Measurements from ENCODE around the gene KDM4C. TPM values are rescaled to one million over a fixed set of nuclear protein-coding genes. Genes with fewer than 3 reads are reported as not detected.

Gene KDM4C
- total RNA-seq, 1 donor from 2014 or later: 14.2 TPM

DNA sequence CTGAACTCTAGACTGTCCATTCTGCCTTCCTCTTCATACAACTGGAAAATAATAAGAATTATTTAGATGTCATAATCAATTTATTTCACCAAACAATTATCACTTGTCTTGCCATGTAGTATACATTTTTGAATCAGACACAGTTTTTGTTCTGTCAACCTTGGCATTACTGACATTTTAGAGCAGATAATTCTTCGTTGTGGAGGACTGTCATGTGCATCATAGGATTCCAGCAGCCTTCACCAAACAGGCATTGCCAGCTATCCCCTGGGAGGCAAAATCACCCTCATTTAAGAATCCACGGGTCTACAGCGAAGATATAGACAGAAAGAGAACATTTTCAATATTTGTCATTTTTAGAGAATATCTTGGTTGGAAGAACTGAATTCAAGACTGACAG, 293.9 kb downstream of the KDM4C start:
- DNase-seq (no peak), ATAC-seq (no peak)
- intact Hi-C loops (cut with micrococcal nuclease): loop anchor here (5.0 kb wide), 1 partner anchor 486 kb away; no protein-coding TSS in a partner anchor

DNA sequence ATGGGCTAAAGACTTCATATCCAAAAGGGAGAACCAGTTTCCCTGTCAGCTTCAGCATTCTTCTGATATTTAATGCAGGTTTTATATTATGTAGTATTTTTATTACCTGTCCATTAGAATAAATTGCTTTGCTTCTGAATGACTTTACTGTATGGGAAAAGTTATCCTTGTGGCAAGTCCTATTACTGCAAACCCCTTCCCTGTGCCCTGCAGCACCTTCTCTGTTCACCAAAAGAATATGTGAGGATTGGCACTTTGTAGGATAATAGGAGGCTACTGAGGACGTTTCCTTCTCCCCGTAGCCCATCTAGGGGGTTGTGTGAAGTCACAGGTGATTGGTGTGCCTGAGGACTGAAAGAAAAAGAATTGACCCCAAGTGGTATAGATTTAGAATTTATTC, 296.1 kb downstream of the KDM4C start:
- intact Hi-C loops (cut with micrococcal nuclease): loop anchor here (5.0 kb wide), 1 partner anchor 483 kb away; no protein-coding TSS in a partner anchor
- ATAC-seq: no peak
- no peak for DNase-seq

GRCh38 chr9:7055171-7055903, 297.6 kb downstream of the KDM4C start:
- DNase-seq: no peak
- ATAC-seq: no peak
- intact Hi-C loops (cut with micrococcal nuclease): loop anchor here (5.0 kb wide), 1 partner anchor 77 kb away; no protein-coding TSS in a partner anchor

DNA sequence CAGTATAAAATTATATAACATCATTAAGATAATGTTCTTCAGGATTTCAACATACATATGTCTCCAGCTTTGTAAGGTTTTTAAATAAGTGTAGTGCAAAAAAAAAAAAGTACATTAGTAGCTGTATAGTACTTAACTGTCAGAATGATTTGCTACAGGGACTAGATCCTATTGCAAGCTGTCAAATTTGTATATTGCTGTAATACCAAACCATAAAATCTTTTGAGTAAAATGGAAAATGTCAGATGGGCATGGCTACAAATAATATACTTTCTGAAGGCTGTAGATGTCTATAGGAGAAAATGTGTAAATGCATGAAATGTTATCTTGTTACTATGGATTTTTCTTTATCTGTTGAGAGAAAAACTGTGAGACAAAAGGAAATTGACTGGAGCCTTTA, 298.5 kb downstream of the KDM4C start:
- ATAC-seq (no peak), DNase-seq (no peak)
- intact Hi-C loops (cut with micrococcal nuclease): loop anchor here (5.0 kb wide), 1 partner anchor 76 kb away; no protein-coding TSS in a partner anchor

- intact Hi-C loops (cut with micrococcal nuclease): loop anchor here (5.0 kb wide), 1 partner anchor 74 kb away; no protein-coding TSS in a partner anchor
- ATAC-seq (no peak), DNase-seq (no peak)
These were observed 300.7 kb downstream of the KDM4C start for GRCh38 chr9:7058473-7058872.

DNA sequence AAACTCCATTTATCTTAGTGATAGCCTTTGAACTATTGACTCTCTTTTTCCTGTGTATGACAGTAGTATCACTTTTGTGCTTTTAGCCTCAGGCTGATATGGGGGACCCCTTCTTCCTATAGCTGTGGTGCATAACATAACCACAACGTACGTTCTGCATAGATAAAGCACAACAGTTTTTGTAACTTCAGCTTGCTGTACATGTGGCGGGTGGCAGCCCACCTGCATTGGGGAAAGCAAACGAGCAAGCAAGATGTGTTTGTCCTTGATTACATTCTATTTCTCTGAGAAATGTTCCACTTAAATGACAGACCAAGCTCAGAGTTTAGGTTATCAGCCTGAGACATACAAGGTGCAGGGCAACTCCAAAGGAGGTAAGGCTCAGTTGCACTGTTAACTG, 309.4 kb downstream of the KDM4C start:
- intact Hi-C loops (cut with micrococcal nuclease): no loop called here

DNA sequence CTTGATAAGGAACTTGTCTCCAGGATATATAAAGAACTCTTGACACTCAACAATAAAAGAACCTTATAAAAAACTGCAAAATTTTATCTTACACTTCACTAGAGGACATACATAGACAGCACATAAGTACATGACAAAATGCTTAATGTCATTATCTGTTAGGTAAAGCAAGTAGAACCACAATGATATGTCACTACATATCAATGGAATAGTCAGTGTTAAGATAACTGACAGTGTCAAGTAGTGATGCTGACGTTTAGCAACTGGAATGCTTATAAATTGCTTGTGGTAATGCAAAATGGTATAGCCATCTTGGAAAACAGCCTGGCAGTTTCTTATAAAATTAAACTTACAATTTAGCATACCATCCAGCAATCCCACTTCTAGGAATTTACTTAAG, 314.1 kb downstream of the KDM4C start:
- no peak for DNase-seq
- no peak for ATAC-seq
- intact Hi-C loops (cut with micrococcal nuclease): no loop called here

More for the DNA sequence above, 309.4 kb downstream of the KDM4C start:
- ATAC-seq (no peak), DNase-seq (no peak)

DNA sequence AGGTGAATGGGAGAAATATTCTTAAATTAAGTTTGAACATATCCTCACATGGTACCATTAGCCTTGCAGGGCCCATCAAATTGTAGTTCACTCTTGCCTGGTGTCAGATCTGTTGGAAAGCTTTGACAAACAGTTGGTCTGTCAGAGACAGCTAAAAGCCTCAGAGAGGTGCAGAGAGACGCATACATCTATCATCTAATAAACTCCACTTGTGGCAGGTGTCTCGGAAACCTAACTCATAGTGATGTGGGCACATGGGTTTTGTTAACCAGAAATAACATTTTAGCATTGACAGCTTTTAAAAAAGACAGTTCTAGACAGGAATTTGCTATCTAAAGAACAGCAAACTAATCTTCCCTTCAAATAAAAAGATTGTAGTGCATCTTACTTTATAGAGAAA, 315.9 kb downstream of the KDM4C start:
- DNase-seq (no peak), ATAC-seq (no peak)
- intact Hi-C loops (cut with micrococcal nuclease): no loop called here

GRCh38 chr9:7075154-7075553, 317.4 kb downstream of the KDM4C start:
- no peak for ATAC-seq
- intact Hi-C loops (cut with micrococcal nuclease): no loop called here
- DNase-seq: no peak

DNA sequence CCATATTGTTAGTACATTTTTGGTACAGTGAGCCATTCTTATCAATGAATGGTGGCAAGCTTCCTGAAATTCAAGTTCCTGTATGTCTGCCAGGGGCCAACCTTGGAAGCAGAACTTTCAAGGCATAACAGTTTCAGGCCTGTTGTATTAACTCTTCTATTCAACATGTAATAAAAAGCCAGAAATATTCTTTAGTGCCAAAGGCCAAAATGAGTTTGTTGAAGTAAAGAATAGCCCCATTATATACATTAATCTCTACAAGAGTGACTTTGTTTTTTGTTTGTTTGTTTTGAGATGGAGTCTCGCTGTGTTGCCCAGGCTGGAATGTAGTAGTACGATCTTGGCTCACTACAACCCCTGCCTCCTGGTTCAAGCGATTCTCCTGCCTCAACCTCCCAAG, 321.3 kb downstream of the KDM4C start:
- ATAC-seq (no peak), DNase-seq (no peak)
- intact Hi-C loops (cut with micrococcal nuclease): no loop called here

DNA sequence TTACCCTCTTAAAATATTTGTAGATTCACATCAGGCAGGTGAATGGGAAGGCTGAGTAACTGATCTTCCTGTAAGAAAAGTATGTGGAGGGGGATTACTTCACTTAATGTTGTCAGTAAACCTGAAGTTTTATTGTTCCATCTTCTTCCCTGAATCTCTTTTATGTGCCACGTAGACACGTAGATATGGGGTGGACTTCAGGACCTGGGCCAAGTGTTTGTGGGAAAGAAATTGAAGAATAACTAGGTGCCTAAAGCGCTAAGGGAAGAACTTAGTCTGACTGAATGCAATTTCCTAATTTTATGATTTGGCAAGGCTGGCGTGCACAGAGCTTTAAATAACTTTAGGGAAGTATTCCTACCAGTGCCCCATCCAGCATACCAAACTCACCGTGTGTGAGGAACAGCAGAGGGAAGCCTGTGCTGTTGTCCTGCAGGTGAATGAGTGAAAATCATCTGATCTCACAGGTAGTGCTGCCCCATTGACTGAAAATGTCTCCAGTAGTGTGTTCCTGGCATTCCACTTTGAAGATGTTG, 323.4 kb downstream of the KDM4C start:
- DNase-seq (no peak), ATAC-seq (peak; percentile 72)
- intact Hi-C loops (cut with micrococcal nuclease): no loop called here

- DNase-seq (no peak), ATAC-seq (no peak)
- intact Hi-C loops (cut with micrococcal nuclease): no loop called here
These were observed 325.4 kb downstream of the KDM4C start for GRCh38 chr9:7083192-7083591.

DNA sequence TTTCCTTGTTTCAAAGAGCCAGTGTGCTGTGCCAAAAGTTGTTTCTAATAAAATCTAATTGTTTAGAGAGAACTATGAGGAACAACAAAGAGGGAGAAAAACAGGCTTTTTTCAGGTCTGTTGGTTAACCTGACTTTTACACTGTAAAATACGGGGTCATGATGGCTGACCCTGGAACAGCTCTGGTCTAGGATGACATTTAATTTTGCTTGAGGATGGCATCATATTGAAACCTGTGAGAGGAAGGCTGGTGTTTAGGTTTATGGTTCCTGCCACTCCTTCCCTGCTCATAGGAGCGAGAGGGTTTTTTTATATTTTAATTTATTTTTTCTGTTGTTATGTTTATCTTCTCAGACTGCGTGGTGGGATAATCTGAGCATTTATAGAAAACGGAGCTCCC, 327.6 kb downstream of the KDM4C start:
- DNase-seq (no peak), ATAC-seq (no peak)
- intact Hi-C loops (cut with micrococcal nuclease): no loop called here

- intact Hi-C loops (cut with micrococcal nuclease): no loop called here
- no peak for ATAC-seq
- DNase-seq: no peak
These were observed 328.6 kb downstream of the KDM4C start for GRCh38 chr9:7086389-7086788.

- intact Hi-C loops (cut with micrococcal nuclease): no loop called here
- ATAC-seq (peak; percentile 56), DNase-seq (no peak)
These were observed 330.8 kb downstream of the KDM4C start for GRCh38 chr9:7088611-7089010.

- ATAC-seq (peak; percentile 28), DNase-seq (no peak)
- intact Hi-C loops (cut with micrococcal nuclease): no loop called here
These were observed 331.8 kb downstream of the KDM4C start for GRCh38 chr9:7089406-7090193.

- DNase-seq (no peak), ATAC-seq (no peak)
- intact Hi-C loops (cut with micrococcal nuclease): no loop called here
These were observed 335.3 kb downstream of the KDM4C start for GRCh38 chr9:7093040-7093439.

- intact Hi-C loops (cut with micrococcal nuclease): no loop called here
- DNase-seq: no peak
- ATAC-seq: no peak
These were observed 336.3 kb downstream of the KDM4C start for GRCh38 chr9:7094052-7094451.

GRCh38 chr9:7094576-7094975, 336.8 kb downstream of the KDM4C start:
- DNase-seq (no peak), ATAC-seq (no peak)
- intact Hi-C loops (cut with micrococcal nuclease): no loop called here

GRCh38 chr9:7095058-7095457, 337.3 kb downstream of the KDM4C start:
- intact Hi-C loops (cut with micrococcal nuclease): no loop called here
- no peak for ATAC-seq

More at GRCh38 chr9:7095058-7095457, 337.3 kb downstream of the KDM4C start:
- DNase-seq: no peak

All from left ventricle myocardium superior (tissue), 1 donor.